ENCODE measurements around the gene ARHGEF2.

DNA sequence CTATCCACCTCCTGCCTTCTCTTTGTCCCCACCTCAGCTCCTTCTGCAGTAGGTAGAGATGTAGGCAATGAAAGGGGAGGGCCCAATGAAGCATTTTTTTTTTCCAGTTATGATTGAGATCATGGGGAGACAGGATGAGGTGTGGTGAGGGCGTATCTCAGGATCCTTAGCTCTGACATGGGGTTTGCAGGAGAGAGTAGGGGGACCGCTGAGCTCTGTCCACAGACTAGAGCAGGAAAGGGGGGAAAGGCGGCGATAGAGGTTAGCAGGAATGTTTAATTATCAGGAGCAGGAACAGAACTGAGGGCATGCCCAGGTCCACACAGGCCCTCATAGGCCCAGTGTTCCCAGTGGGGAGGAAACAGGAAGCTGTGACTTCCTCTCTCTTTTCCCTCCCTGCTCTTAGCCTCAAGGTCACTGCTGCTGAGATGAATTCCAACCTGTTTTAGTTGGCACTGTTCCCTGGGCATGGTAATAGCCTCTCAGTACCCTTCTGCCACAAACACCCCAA lies 37.8 kb downstream of the ARHGEF2 start:
- TF ChIP-seq, protein P1, sequence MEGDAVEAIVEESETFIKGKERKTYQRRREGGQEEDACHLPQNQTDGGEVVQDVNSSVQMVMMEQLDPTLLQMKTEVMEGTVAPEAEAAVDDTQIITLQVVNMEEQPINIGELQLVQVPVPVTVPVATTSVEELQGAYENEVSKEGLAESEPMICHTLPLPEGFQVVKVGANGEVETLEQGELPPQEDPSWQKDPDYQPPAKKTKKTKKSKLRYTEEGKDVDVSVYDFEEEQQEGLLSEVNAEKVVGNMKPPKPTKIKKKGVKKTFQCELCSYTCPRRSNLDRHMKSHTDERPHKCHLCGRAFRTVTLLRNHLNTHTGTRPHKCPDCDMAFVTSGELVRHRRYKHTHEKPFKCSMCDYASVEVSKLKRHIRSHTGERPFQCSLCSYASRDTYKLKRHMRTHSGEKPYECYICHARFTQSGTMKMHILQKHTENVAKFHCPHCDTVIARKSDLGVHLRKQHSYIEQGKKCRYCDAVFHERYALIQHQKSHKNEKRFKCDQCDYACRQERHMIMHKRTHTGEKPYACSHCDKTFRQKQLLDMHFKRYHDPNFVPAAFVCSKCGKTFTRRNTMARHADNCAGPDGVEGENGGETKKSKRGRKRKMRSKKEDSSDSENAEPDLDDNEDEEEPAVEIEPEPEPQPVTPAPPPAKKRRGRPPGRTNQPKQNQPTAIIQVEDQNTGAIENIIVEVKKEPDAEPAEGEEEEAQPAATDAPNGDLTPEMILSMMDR (IDR thresholded peaks at IDR 0.05) = no peak
- no peak for TF ChIP-seq GATA3 (IDR thresholded peaks at IDR 0.05; ENCODE audit: borderline replicate concordance)
- no peak for TF ChIP-seq POLR2A (IDR thresholded peaks at IDR 0.05; ENCODE audit: low read length)
- no peak for TF ChIP-seq MYC (IDR thresholded peaks at IDR 0.05; ENCODE audit: borderline replicate concordance, low read length)
